Stomach smooth muscle (tissue), 2 donors: Measurements from ENCODE around the gene FCGR3A.
A peak's percentile ranks its signal among the peaks of the same experiment; 100 is the strongest.
"Not testable (repeated sequence)": the region's sequence is repeated elsewhere in the genome, so short reads cannot be mapped to it uniquely, and the experiment has no call there.

Experiments used
- H3K27ac ChIP-seq: one replicate; pipeline ENCODE4 v1.7.0; 2013; ENCODE audit warnings: mild to moderate bottlenecking, low read length, inconsistent platforms
- H3K27me3 ChIP-seq, 2 donors: one replicate each; pipeline ENCODE4 v1.7.0; 2013; ENCODE audit warnings: low read length in 2 of 2; ENCODE audit not compliant: insufficient read depth in 2 of 2, control insufficient read depth in 1 of 2
- H3K36me3 ChIP-seq, 2 donors: one replicate each; pipeline ENCODE4 v1.7.0; 2013; ENCODE audit warnings: low read length in 2 of 2; ENCODE audit not compliant: control insufficient read depth in 2 of 2, insufficient read depth in 2 of 2
- H3K4me1 ChIP-seq: one replicate; pipeline ENCODE4 v1.7.0; 2013; ENCODE audit warnings: low read length; ENCODE audit not compliant: control insufficient read depth, insufficient read depth
- H3K4me3 ChIP-seq, 2 donors: one replicate each; pipeline ENCODE4 v1.7.0; 2013; ENCODE audit warnings: low read length in 2 of 2
- H3K9ac ChIP-seq, 2 donors: one replicate each; pipeline ENCODE4 v1.7.0; 2013; ENCODE audit warnings: low read length in 2 of 2, mild to moderate bottlenecking in 1 of 2
- H3K9me3 ChIP-seq, 2 donors: one replicate each; pipeline ENCODE4 v1.7.0; 2013; ENCODE audit warnings: low read length in 2 of 2; ENCODE audit not compliant: control insufficient read depth in 2 of 2
- donor health status: healthy.
- donor health status: Pancreatic carcinoma.

The FCGR3A gene

GRCh38 chr1:161525918-161526317, 23.7 kb downstream of the FCGR3A start:
- H3K9me3 ChIP-seq, H3K27me3 ChIP-seq, H3K27ac ChIP-seq, H3K4me1 ChIP-seq, H3K36me3 ChIP-seq, H3K4me3 ChIP-seq, H3K9ac ChIP-seq: not testable (repeated sequence)

- not testable (repeated sequence) for H3K36me3 ChIP-seq, H3K9me3 ChIP-seq, H3K27me3 ChIP-seq, H3K4me1 ChIP-seq, H3K27ac ChIP-seq, H3K9ac ChIP-seq
- peak overlapping the region; percentile 54 to 76 for H3K4me3 ChIP-seq
Measured at GRCh38 chr1:161525321-161525720, 24.3 kb downstream of the FCGR3A start.

GRCh38 chr1:161524742-161525291, 24.8 kb downstream of the FCGR3A start:
- Histone ChIP-seq H3K9ac (peak overlapping the region in 1 of 2 donors; percentile 37), H3K4me3 (peak overlapping the region; percentile 54 to 76)
- not testable (repeated sequence) for H3K27me3 ChIP-seq, H3K27ac ChIP-seq, H3K9me3 ChIP-seq, H3K36me3 ChIP-seq, H3K4me1 ChIP-seq

- not testable (repeated sequence) for H3K27me3 ChIP-seq, H3K9me3 ChIP-seq, H3K36me3 ChIP-seq, H3K4me1 ChIP-seq
- peak within 1 kb of the TSS in 1 of 2 donors; percentile 76 for H3K9ac ChIP-seq
- peak within 1 kb of the TSS; percentile 78 to 80 for H3K4me3 ChIP-seq
- H3K27ac ChIP-seq = peak within 1 kb of the TSS; percentile 58
Measured at GRCh38 chr1:161523817-161524741, 25.5 kb downstream of the FCGR3A start, which contains the start of gene HSPA6. TSS of gene HSPA6 (plus strand) at chr1:161524540. CDS start at chr1:161524659, 119 bp downstream.

- H3K9ac ChIP-seq, H3K9me3 ChIP-seq, H3K4me1 ChIP-seq, H3K27ac ChIP-seq, H3K27me3 ChIP-seq, H3K36me3 ChIP-seq: not testable (repeated sequence)
- H3K4me3 ChIP-seq = peak overlapping the region in 1 of 2 donors; percentile 78
Measured at GRCh38 chr1:161523041-161523816, 26.4 kb downstream of the FCGR3A start.

GRCh38 chr1:161513953-161514352, 35.7 kb downstream of the FCGR3A start:
- H3K27ac ChIP-seq = peak overlapping the region; percentile 31
- H3K9me3 ChIP-seq = not testable (repeated sequence)

GRCh38 chr1:161513448-161513780, 36.2 kb downstream of the FCGR3A start:
- peak overlapping the region; percentile 31 for H3K27ac ChIP-seq
- H3K9me3 ChIP-seq, H3K4me1 ChIP-seq, H3K27me3 ChIP-seq, H3K4me3 ChIP-seq, H3K36me3 ChIP-seq: not testable (repeated sequence)
- H3K9ac ChIP-seq = peak overlapping the region in 1 of 2 donors; percentile 28

More at GRCh38 chr1:161513953-161514352, 35.7 kb downstream of the FCGR3A start:
- H3K4me3 ChIP-seq, H3K4me1 ChIP-seq, H3K27me3 ChIP-seq, H3K36me3 ChIP-seq: not testable (repeated sequence)
- H3K9ac ChIP-seq = peak overlapping the region in 1 of 2 donors; percentile 28

GRCh38 chr1:161512636-161513447, 36.8 kb downstream of the FCGR3A start:
- not testable (repeated sequence) for H3K4me1 ChIP-seq, H3K9ac ChIP-seq, H3K36me3 ChIP-seq, H3K27me3 ChIP-seq, H3K27ac ChIP-seq, H3K9me3 ChIP-seq, H3K4me3 ChIP-seq

GRCh38 chr1:161511756-161512060, 37.9 kb downstream of the FCGR3A start:
- no peak overlapping the region for H3K27ac ChIP-seq
- peaks cover 0 to 3% of the 10 kb centered on the region in 2 donors for H3K27me3 ChIP-seq
- H3K9me3 ChIP-seq = no peaks in the 10 kb centered on the region
- H3K4me3 ChIP-seq = no peak overlapping the region
- peaks cover 5% of the 10 kb centered on the region for H3K4me1 ChIP-seq
- no peaks in the 10 kb centered on the region for H3K36me3 ChIP-seq
- H3K9ac ChIP-seq = no peak overlapping the region

- H3K27ac ChIP-seq = no peak overlapping the region
- H3K9me3 ChIP-seq = no peaks in the 10 kb centered on the region
- H3K9ac ChIP-seq = no peak overlapping the region
- H3K27me3 ChIP-seq = peaks cover 0 to 6% of the 10 kb centered on the region in 2 donors
- H3K4me3 ChIP-seq = no peak overlapping the region
- H3K36me3 ChIP-seq = no peaks in the 10 kb centered on the region
- peaks cover 5% of the 10 kb centered on the region for H3K4me1 ChIP-seq
Measured at GRCh38 chr1:161511018-161511755, 38.4 kb downstream of the FCGR3A start.
